H9 (cell line): ENCODE results near the gene PLEKHN1. TPM values are rescaled to one million over a fixed set of nuclear protein-coding genes. Genes with fewer than 3 reads are reported as not detected.

Source experiments
- DNase-seq: peaks from one replicate; pipeline ENCODE4 v3.0.0-alpha.2; 2017
- H2AFZ ChIP-seq: one replicate; pipeline ENCODE4 v1.6.1; 2013; ENCODE audit warnings: mild to moderate bottlenecking, low read length, control low read depth, moderate library complexity
- H2AK5ac ChIP-seq: 2 replicates; pipeline ENCODE4 v1.6.1; 2013; ENCODE audit warnings: low read length, control low read depth, mixed read lengths; ENCODE audit not compliant: insufficient read length
- H2BK120ac ChIP-seq: one replicate; pipeline ENCODE4 v1.6.1; 2013; ENCODE audit warnings: low read depth, mild to moderate bottlenecking, low read length, control low read depth, inconsistent platforms; ENCODE audit not compliant: poor library complexity, severe bottlenecking
- H2BK12ac ChIP-seq: 2 replicates; pipeline ENCODE4 v1.6.1; 2013; ENCODE audit warnings: low read length, control low read depth, mixed read lengths, low read depth; ENCODE audit not compliant: insufficient read length
- H2BK15ac ChIP-seq: 2 replicates; pipeline ENCODE4 v1.6.1; 2013; ENCODE audit warnings: low read depth, low read length, control low read depth
- H2BK20ac ChIP-seq: one replicate; pipeline ENCODE4 v1.6.1; 2013; ENCODE audit warnings: low read depth, mild to moderate bottlenecking, low read length, control low read depth, inconsistent platforms; ENCODE audit not compliant: poor library complexity, severe bottlenecking
- H2BK5ac ChIP-seq: 2 replicates; pipeline ENCODE4 v1.6.1; 2013; ENCODE audit warnings: low read length, control low read depth, mixed read lengths; ENCODE audit not compliant: insufficient read length
- H3K14ac ChIP-seq: 2 replicates; pipeline ENCODE4 v1.6.1; 2013; ENCODE audit warnings: low read length, control low read depth; ENCODE audit not compliant: insufficient read depth
- H3K18ac ChIP-seq: 2 replicates; pipeline ENCODE4 v1.6.1; 2013; ENCODE audit warnings: low read depth, mild to moderate bottlenecking, mixed read lengths, low read length, control low read depth; ENCODE audit not compliant: insufficient read length
- H3K23ac ChIP-seq: 2 replicates; pipeline ENCODE4 v1.6.1; 2013; ENCODE audit warnings: low read length, control low read depth, mixed read lengths, low read depth; ENCODE audit not compliant: insufficient read length
- H3K23me2 ChIP-seq: 2 replicates; pipeline ENCODE4 v1.6.1; 2013; ENCODE audit warnings: low read depth, mild to moderate bottlenecking, mixed read lengths, low read length, control low read depth; ENCODE audit not compliant: insufficient read length, poor library complexity, severe bottlenecking
- H3K27ac ChIP-seq: 2 replicates; pipeline ENCODE4 v1.5.1; 2013; ENCODE audit warnings: low read length, control low read depth, mixed read lengths, low read depth; ENCODE audit not compliant: insufficient read length
- H3K27me3 ChIP-seq: 2 replicates; pipeline ENCODE4 v1.6.1; 2013; ENCODE audit warnings: low read length, control low read depth, inconsistent platforms; ENCODE audit not compliant: insufficient read depth
- H3K4ac ChIP-seq: 2 replicates; pipeline ENCODE4 v1.6.1; 2013; ENCODE audit warnings: low read depth, mild to moderate bottlenecking, control low read depth, inconsistent platforms, low read length, moderate library complexity
- H3K4me1 ChIP-seq: 2 replicates; pipeline ENCODE4 v1.6.1; 2013; ENCODE audit warnings: low read length, control low read depth, inconsistent platforms; ENCODE audit not compliant: insufficient read depth
- H3K4me2 ChIP-seq: 2 replicates; pipeline ENCODE4 v1.6.1; 2013; ENCODE audit warnings: low read length, control low read depth, mixed read lengths; ENCODE audit not compliant: insufficient read length, insufficient read depth
- H3K56ac ChIP-seq: 2 replicates; pipeline ENCODE4 v1.6.1; 2013; ENCODE audit warnings: low read depth, mild to moderate bottlenecking, mixed read lengths, low read length, control low read depth; ENCODE audit not compliant: insufficient read length
- H3K79me1 ChIP-seq: 2 replicates; pipeline ENCODE4 v1.6.1; 2013; ENCODE audit warnings: low read depth, mild to moderate bottlenecking, moderate library complexity, low read length, control low read depth, inconsistent platforms; ENCODE audit not compliant: insufficient read depth, poor library complexity, severe bottlenecking
- H3K79me2 ChIP-seq: 2 replicates; pipeline ENCODE4 v1.6.1; 2013; ENCODE audit warnings: low read length, control low read depth, inconsistent platforms; ENCODE audit not compliant: insufficient read depth
- H3K9ac ChIP-seq: 2 replicates; pipeline ENCODE4 v1.6.1; 2013; ENCODE audit warnings: low read length, control low read depth, mixed read lengths; ENCODE audit not compliant: insufficient read length; ENCODE audit errors: extremely low read depth
- H3K9me3 ChIP-seq: one replicate; pipeline ENCODE4 v1.6.1; 2013; ENCODE audit warnings: low read depth, low read length, inconsistent platforms; ENCODE audit not compliant: control insufficient read depth
- H3T11ph ChIP-seq: one replicate; pipeline ENCODE4 v1.6.1; 2013; ENCODE audit warnings: mild to moderate bottlenecking, low read length, control low read depth, inconsistent platforms
- H4K20me1 ChIP-seq: one replicate; pipeline ENCODE4 v1.6.1; 2013; ENCODE audit not compliant: control insufficient read depth, insufficient read length, insufficient read depth
- H4K5ac ChIP-seq: 2 replicates; pipeline ENCODE4 v1.6.1; 2013; ENCODE audit warnings: low read depth, mild to moderate bottlenecking, mixed read lengths, low read length, control low read depth; ENCODE audit not compliant: insufficient read length
- H4K8ac ChIP-seq: replicated peaks from 2 replicates; pipeline ENCODE4 v1.6.1; 2013; ENCODE audit warnings: low read length, control low read depth, mixed read lengths, low read depth; ENCODE audit not compliant: insufficient read length
- H4K91ac ChIP-seq: 2 replicates; pipeline ENCODE4 v1.6.1; 2013; ENCODE audit warnings: low read depth, mild to moderate bottlenecking, moderate library complexity, mixed read lengths, low read length, control low read depth; ENCODE audit not compliant: insufficient read length
- H3K27ac Mint-ChIP-seq, 3 experiments: 2 replicates in 2 of 3; 3 replicates in 1 of 3; pipeline ENCODE4 v1.8.0; 2020 to 2021; ENCODE audit warnings: mixed read lengths in 3 of 3, mild to moderate bottlenecking in 1 of 3, moderate library complexity in 1 of 3
- H3K27me3 Mint-ChIP-seq: 2 replicates; pipeline ENCODE4 v1.8.0; 2021; ENCODE audit warnings: low read depth, mild to moderate bottlenecking, moderate library complexity, mixed read lengths
- H3K36me3 Mint-ChIP-seq, 3 experiments: 2 replicates in 2 of 3; 3 replicates in 1 of 3; pipeline ENCODE4 v1.8.0; 2020 to 2021; ENCODE audit warnings: low read depth in 3 of 3, mixed read lengths in 3 of 3; ENCODE audit not compliant: insufficient read depth in 1 of 3
- H3K4me1 Mint-ChIP-seq, 2 experiments: 2 replicates each; pipeline ENCODE4 v1.8.0; 2020; ENCODE audit warnings: mixed read lengths in 2 of 2
- H3K4me3 Mint-ChIP-seq, 2 experiments: 2 replicates in 1 of 2; 3 replicates in 1 of 2; pipeline ENCODE4 v1.8.0; 2020 to 2021; ENCODE audit warnings: mild to moderate bottlenecking in 2 of 2, mixed read lengths in 2 of 2, moderate library complexity in 1 of 2
- H3K9me3 Mint-ChIP-seq, 2 experiments: 2 replicates in 1 of 2; 3 replicates in 1 of 2; pipeline ENCODE4 v1.8.0; 2020; ENCODE audit warnings: mild to moderate bottlenecking in 2 of 2, mixed read lengths in 2 of 2, moderate library complexity in 1 of 2
- CTCF ChIP-seq: fragments of 200-600 bp; sonication (generic); conservative IDR thresholded peaks from 3 replicates; pipeline ENCODE4 v1.8.0; 2021; ENCODE audit warnings: antibody characterized with exemption, mild to moderate bottlenecking
- WGBS: extraction: QIAGEN DNeasy Blood & Tissue Kit; methylation state at CpG from one replicate; pipeline ENCODE4 v1.1.7; 2013; ENCODE audit warnings: missing lambda C conversion rate, low lambda C conversion rate, mixed read lengths; ENCODE audit not compliant: insufficient read length; ENCODE audit errors: extremely low coverage; 5-methylcytosine and 5-hydroxymethylcytosine counted together
- total RNA-seq: library from RNA; stranded (reverse); gene quantifications from 2 replicates; pipeline ENCODE4 v1.2.1, GENCODE V29; 2021

Gene PLEKHN1
- total RNA-seq, 1 experiment from 2014 or later = 3.0 TPM

- H3K23me2 ChIP-seq = peaks cover 6% of the 10 kb centered on the region
- H3K9ac ChIP-seq = no peak overlapping the region
- no peaks in the 10 kb centered on the region for H3K79me2 ChIP-seq
- H3K4me1 ChIP-seq = no peaks in the 10 kb centered on the region
- no peak overlapping the region for H2BK20ac ChIP-seq
- H2AFZ ChIP-seq = no peak overlapping the region
- H3K79me1 ChIP-seq = no peaks in the 10 kb centered on the region
- no peak overlapping the region for H3K23ac ChIP-seq
- H3K4ac ChIP-seq = no peak overlapping the region
- H3K56ac ChIP-seq = no peak overlapping the region
- no peak overlapping the region for H2AK5ac ChIP-seq
- Mint-ChIP-seq H3K36me3 (peaks cover 17 to 49% (median 38%) of the 10 kb centered on the region in 3 experiments; a peak in 6 of 7 replicates), H3K4me1 (peaks cover 0 to 18% of the 10 kb centered on the region in 2 experiments; a peak in 2 of 4 replicates), H3K27ac (no peak overlapping the region; a peak in 1 of 7 replicates), H3K27me3 (peaks cover 30% of the 10 kb centered on the region), H3K4me3 (peak overlapping the region; percentile 17 to 19; a peak in 1 of 5 replicates), H3K9me3 (no peaks in the 10 kb centered on the region)
- no peak overlapping the region for H3K4me2 ChIP-seq
- H4K5ac ChIP-seq = no peak overlapping the region
- H3K14ac ChIP-seq = no peak overlapping the region
- H4K20me1 ChIP-seq = no peaks in the 10 kb centered on the region
- H2BK12ac ChIP-seq = no peak overlapping the region
- TF ChIP-seq CTCF = no peak
- no peak overlapping the region for H4K8ac ChIP-seq
- no peak overlapping the region for H2BK15ac ChIP-seq
- no peak overlapping the region for H3T11ph ChIP-seq
- no peak overlapping the region for H3K27ac ChIP-seq
- H3K18ac ChIP-seq = no peak overlapping the region
- H3K9me3 ChIP-seq = no peaks in the 10 kb centered on the region
- no peak overlapping the region for H4K91ac ChIP-seq
- peaks cover 22% of the 10 kb centered on the region for H3K27me3 ChIP-seq
- no peak for DNase-seq
- no CpG with 5 or more reads among the region's 28 CpGs for WGBS
- no peak overlapping the region for H2BK120ac ChIP-seq
- H2BK5ac ChIP-seq = no peak overlapping the region
These were observed 21.6 kb upstream of the PLEKHN1 start for GRCh38 chr1:944341-945325.
